A673 (cell line): ENCODE measurements around the gene UCK1. TPM values are rescaled to one million over a fixed set of nuclear protein-coding genes. Genes with fewer than 3 reads are reported as not detected.
"Not testable (repeated sequence)": the region's sequence is repeated elsewhere in the genome, so short reads cannot be mapped to it uniquely, and the experiment has no call there.

ENCODE experiments used
- BruUV-seq: library from RNA; stranded (reverse); fragments of 400-500 nt; replicated peaks from 2 replicates; lab custom pipeline; 2021; lab: Mats Ljungman, UMichigan
- CTCF ChIA-PET: fragments of 300-600 bp; sonication (Branson Sonifier 250); formaldehyde crosslinking; loops from one replicate; lab custom pipeline; 2022; ENCODE audit warnings: antibody characterized with exemption; lab: Charles Lee
- POLR2A ChIA-PET: fragments of 300-600 bp; sonication (Branson Sonifier 250); formaldehyde crosslinking; loops from one replicate; lab custom pipeline; 2022; ENCODE audit warnings: antibody characterized with exemption; ENCODE audit not compliant: low non-redundant PET; lab: Charles Lee
- DNase-seq: peaks from one replicate; pipeline ENCODE4 v3.0.0-alpha.2; 2015; ENCODE audit warnings: low spot score
- H3K27ac ChIP-seq: fragments of 200-600 bp; sonication (generic); 2 replicates; pipeline ENCODE4 v1.5.1; 2016; ENCODE audit warnings: mixed run types, low read depth, mild to moderate bottlenecking, mixed read lengths, antibody characterized with exemption, low read length; ENCODE audit not compliant: poor library complexity, severe bottlenecking
- H3K27me3 ChIP-seq: fragments of 200-600 bp; sonication (generic); replicated peaks from 2 replicates; pipeline ENCODE4 v1.6.1; 2017; ENCODE audit warnings: mixed run types, low read depth, mild to moderate bottlenecking, mixed read lengths, antibody characterized with exemption, low read length; ENCODE audit not compliant: insufficient read depth, poor library complexity
- H3K36me3 ChIP-seq: fragments of 200-600 bp; sonication (generic); 2 replicates; pipeline ENCODE4 v1.6.1; 2016; ENCODE audit warnings: mixed run types, mild to moderate bottlenecking, mixed read lengths, antibody characterized with exemption, low read length; ENCODE audit not compliant: insufficient read depth, poor library complexity, severe bottlenecking
- H3K4me1 ChIP-seq: fragments of 200-600 bp; sonication (generic); 2 replicates; pipeline ENCODE4 v1.6.1; 2017; ENCODE audit warnings: mixed run types, mild to moderate bottlenecking, mixed read lengths, antibody characterized with exemption, low read length; ENCODE audit not compliant: insufficient read depth, poor library complexity, severe bottlenecking
- H3K4me3 ChIP-seq: fragments of 200-600 bp; sonication (generic); 2 replicates; pipeline ENCODE4 v1.5.1; 2016; ENCODE audit warnings: low read depth, mixed run types, mild to moderate bottlenecking, mixed read lengths, low read length; ENCODE audit not compliant: poor library complexity, severe bottlenecking
- H3K9me3 ChIP-seq: fragments of 200-600 bp; sonication (generic); 2 replicates; pipeline ENCODE4 v1.6.1; 2016; ENCODE audit warnings: mixed run types, low read depth, mild to moderate bottlenecking, mixed read lengths, antibody characterized with exemption, low read length; ENCODE audit not compliant: poor library complexity, severe bottlenecking
- CTCF ChIP-seq: fragments of 300-800, 200-600 bp; sonication (generic); conservative IDR thresholded peaks from 2 replicates; pipeline ENCODE4 v1.5.1; 2017; ENCODE audit warnings: low read depth, mild to moderate bottlenecking, antibody characterized with exemption, low read length, moderate library complexity, mixed read lengths
- EZH2 ChIP-seq: fragments of 200-600 bp; sonication (generic); IDR thresholded peaks from 2 replicates; pipeline ENCODE4 v1.6.1; 2017; ENCODE audit warnings: borderline replicate concordance, low read depth, mild to moderate bottlenecking, mixed read lengths, antibody characterized with exemption, low read length; ENCODE audit not compliant: poor library complexity, severe bottlenecking
- intact Hi-C: fragments of 100-400 bp; cut with micrococcal nuclease; formaldehyde crosslinking; loops from one replicate; pipeline ENCODE4 v1.10.0; 2022; ENCODE audit not compliant: unreplicated experiment
- total RNA-seq: library from RNA; stranded (reverse); gene quantifications from 2 replicates; pipeline ENCODE4 v1.2.3, GENCODE V29; 2021

The UCK1 gene
- total RNA-seq, 1 experiment from 2014 or later = 51.6 TPM

GRCh38 chr9:131554843-131555351 is 23.8 kb upstream of the UCK1 start:
- BruUV-seq = no TSS peak
- no peak overlapping the region for H3K27ac ChIP-seq
- no peak for DNase-seq
- CTCF ChIA-PET = no interaction called here
- no peak overlapping the region for H3K4me3 ChIP-seq
- no peaks in the 10 kb centered on the region for H3K9me3 ChIP-seq
- H3K27me3 ChIP-seq = peaks cover 20% of the 10 kb centered on the region
- intact Hi-C loops = no loop called here
- H3K4me1 ChIP-seq = no peaks in the 10 kb centered on the region
- TF ChIP-seq CTCF (no peak), EZH2 (no peak)
- POLR2A ChIA-PET = no interaction called here
- H3K36me3 ChIP-seq = no peaks in the 10 kb centered on the region

DNA sequence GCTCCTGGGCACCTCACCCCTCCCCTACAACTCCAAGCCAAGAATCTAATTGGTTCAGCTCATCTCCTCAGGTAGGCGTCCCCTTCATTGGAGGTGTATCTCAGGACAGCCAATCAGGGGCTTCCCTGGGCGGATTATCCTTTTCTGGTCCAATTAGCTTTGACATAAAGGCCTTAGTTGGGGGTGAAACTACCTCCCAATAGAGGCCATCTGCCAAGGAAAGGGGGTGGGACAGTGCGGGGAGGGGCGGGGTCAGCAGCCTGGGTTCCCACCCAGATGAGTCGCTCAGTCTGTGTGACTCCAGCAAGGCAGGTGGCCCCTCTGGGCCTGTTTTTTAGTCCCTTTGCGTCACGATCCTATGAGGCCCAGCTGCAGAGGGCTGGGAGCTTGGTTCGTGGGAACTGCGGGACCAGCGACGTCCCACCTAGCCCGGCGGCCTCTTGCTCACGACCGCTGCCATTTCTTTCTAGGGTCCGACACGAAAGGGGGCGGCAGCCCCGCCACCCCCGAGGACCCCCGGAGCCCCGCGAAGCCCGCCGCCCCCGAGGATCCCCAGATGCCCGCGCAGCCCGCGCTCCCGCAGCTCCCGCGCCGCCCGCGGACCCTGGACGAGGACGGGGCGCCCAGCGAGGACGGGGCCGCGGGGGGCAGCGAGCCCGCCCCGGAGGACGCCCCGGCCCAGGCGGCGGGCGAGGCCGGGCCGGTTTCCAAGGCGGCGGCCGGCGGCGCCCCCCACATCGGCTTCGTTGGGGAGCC is 23.2 kb upstream of the UCK1 start:
- peak; percentile 31 for DNase-seq

DNA sequence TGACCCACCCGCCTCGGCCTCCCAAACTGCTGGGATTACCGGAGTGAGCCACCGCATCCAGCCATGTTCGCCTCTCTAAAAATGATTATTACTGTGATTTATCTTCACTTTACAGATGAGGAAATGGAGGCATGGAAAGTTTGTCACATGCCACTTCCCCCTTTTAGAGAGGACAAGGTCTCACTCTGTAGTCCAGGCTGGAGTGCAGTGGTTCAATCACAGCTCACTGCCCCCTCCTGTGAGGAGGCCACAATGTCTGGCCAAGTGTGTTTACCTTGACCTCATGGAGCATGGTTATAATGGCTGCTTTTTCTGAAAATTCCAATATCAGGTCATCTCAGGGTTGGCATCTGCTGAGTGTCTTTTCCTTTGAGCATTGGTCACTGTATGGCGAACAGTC is 21.0 kb upstream of the UCK1 start:
- no peak for DNase-seq
- TF ChIP-seq CTCF (no peak), EZH2 (no peak)
- Histone ChIP-seq H3K27ac (no peak overlapping the region), H3K9me3 (no peaks in the 10 kb centered on the region), H3K4me3 (no peak overlapping the region), H3K36me3 (no peaks in the 10 kb centered on the region), H3K27me3 (peaks cover 31% of the 10 kb centered on the region), H3K4me1 (no peaks in the 10 kb centered on the region)
- POLR2A ChIA-PET = interaction anchor here (0.6 kb wide), 1 partner anchor 51 kb away, joined by 3 read pairs; no protein-coding TSS in a partner anchor
- intact Hi-C loops = no loop called here
- CTCF ChIA-PET = no interaction called here
- BruUV-seq = no TSS peak

More for the DNA sequence above, 23.2 kb upstream of the UCK1 start:
- no peak for TF ChIP-seq EZH2
- TF ChIP-seq CTCF = no peak
- BruUV-seq = no TSS peak
- POLR2A ChIA-PET = no interaction called here
- Histone ChIP-seq H3K36me3 (no peaks in the 10 kb centered on the region), H3K4me3 (no peak overlapping the region), H3K4me1 (no peaks in the 10 kb centered on the region), H3K9me3 (no peaks in the 10 kb centered on the region), H3K27me3 (peaks cover 20% of the 10 kb centered on the region), H3K27ac (no peak overlapping the region)
- intact Hi-C loops = no loop called here
- CTCF ChIA-PET = no interaction called here

DNA sequence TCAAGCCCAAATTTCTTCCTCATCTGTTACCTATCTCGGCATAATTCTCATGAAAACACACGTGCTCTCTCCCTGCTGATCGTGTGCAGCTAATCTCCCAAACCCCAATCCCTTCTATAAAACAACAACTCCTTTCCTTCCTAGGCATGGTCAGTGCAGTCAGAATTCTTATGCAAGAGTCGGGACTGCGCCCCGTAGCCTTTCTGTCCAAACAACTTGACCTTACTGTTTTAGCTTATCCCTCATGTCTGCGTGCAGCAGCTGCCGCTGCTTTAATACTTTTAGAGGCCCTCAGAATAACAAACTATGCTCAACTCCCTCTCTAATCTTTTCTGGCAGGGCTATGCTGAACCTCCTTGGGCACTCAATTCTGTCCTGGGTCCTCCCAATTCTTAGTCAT is 19.4 kb upstream of the UCK1 start:
- H3K4me3 ChIP-seq, DNase-seq, H3K9me3 ChIP-seq, BruUV-seq, H3K36me3 ChIP-seq, POLR2A ChIA-PET, CTCF ChIA-PET, H3K27ac ChIP-seq, intact Hi-C loops: not testable (repeated sequence)
- Histone ChIP-seq H3K27me3 (peaks cover 43% of the 10 kb centered on the region), H3K4me1 (peaks cover 11% of the 10 kb centered on the region)

DNA sequence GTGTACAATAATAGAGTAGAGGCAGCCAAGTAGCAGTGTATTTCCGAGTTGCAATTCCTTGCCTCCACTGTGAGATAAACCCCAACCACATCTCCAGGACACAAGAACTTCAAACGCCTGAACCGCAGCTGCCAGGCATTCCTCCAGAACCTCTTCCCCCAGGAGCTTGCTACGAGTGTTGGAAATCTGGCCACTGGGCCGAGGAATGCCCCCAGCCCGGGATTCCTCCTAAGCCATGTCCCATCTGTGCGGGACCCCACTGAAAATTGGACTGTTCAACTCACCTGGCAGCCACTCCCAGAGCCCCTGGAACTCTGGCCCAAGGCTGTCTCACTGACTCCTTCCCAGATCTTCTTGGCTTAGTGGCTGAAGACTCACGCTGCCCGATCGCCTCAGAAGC is 18.1 kb upstream of the UCK1 start:
- Histone ChIP-seq H3K4me1 (peaks cover 11% of the 10 kb centered on the region), H3K27me3 (peaks cover 45% of the 10 kb centered on the region)
- POLR2A ChIA-PET, H3K27ac ChIP-seq, DNase-seq, H3K4me3 ChIP-seq, CTCF ChIA-PET, BruUV-seq, H3K36me3 ChIP-seq, H3K9me3 ChIP-seq, intact Hi-C loops: not testable (repeated sequence)
